Hematopoietic multipotent progenitor cell treated with erythropoietin and hydrocortisone succinate and interleukin-3 and kit ligand, for 17 days (in vitro differentiated cells): ENCODE results near the gene NBAS.
"Not testable (repeated sequence)": the region's sequence is repeated elsewhere in the genome, so short reads cannot be mapped to it uniquely, and the experiment has no call there.

Experiments
- DNase-seq: peaks from one replicate; pipeline ENCODE4 v3.0.0-alpha.2; 2015; ENCODE audit warnings: low spot score

The NBAS gene

DNA sequence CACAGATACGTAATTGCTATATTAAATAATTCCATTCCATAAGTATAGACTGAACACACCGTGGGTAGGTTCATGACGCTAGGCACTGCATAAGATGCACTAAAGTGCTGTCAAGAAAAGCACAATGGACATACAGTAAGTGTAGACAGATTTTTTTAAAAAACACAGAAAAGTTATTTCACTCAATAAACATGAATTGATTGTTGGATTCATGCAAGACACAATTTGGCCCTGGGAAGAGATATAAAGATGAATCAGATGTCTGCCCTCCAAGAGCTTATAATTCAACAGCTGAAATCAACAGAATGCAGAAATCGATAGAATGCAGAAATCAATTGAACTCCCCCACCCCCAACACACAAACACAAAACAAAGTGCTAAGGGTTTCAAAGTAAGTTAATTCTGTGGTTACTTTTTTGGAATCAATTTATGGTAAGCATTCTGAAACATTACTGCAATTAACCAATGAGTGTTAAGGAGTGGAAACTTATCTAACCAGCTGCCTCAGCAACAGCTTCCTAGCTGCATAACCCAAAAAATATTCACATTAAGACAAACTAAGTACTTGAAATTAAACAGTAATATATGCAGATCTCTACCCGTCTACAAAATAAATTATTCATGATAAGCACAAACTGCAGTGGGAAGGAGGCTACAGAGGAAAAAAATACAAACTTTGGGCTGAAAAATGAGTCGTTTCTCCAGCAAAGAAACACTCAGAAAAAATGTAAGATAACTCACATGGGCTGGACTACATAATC, 1.6 kb downstream of the NBAS start:
- peak; percentile 55 for DNase-seq

DNA sequence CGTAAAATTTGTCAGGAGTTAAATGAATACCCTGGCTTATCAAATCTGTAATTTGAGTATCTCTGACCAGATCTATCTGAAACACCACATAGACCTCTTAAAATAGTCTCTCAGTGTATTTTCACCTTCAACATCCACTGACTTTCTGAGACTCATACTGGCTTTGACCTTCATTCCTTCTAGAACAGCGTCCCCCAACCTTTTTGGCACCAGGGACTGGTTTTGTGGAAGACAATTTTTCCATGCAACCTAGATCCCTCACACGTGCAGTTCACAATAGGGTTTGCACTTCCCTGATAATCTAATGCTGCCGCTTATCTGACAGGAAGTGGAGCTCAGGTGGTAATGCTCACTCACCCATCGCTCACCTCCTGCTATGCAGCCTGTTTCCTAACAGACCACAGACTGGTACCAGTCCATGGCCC, 3.2 kb downstream of the NBAS start:
- DNase-seq, result peak; percentile 52

DNA sequence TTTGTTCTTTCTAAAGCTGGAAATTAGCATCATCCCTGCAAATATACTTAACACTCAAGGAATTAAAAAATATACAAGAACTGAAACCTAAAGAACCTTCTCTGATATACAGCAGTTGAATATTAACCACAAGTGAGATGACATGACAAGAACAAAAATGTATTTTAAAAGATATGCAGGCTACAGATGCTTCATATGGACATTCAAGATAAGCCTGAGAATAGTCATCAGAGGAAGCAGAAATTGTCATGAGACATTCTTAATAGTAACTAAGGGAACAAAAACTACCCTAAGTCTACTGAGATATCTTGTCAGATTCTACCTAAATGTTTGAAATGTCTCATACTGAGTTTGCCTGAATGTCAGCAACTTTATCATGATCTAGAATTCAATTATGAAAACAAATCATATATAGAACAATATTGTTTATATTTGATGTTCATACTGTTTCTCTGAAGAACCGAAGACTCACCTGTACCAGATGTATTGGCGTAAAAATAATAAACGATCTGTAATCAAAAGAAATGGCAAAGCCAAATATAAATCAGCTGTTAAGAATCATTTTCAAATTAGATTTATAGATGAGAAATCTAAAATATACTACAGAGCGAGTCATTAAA, 4.7 kb downstream of the NBAS start:
- peak; percentile 73 for DNase-seq

DNA sequence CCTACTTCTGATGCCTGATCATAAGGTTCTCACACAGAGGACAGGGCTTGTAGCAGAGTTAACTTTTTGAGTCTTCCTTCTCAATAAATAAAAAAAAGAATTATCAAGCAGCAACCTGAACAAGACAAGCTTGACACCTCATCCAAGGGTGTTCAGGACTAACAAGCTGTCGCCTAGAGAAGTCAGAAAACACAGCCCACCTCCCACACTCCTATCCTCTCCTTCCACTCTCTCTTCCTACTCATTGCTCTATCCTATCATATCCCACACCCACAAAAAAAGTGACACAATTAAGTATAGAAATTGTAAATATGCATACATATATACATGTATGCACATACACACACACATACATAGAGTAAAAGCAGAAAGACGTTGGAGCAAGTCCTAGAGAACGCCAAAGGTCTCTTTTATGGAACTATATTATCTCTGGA, 5.4 kb downstream of the NBAS start:
- peak; percentile 65 for DNase-seq

GRCh38 chr2:15554525-15555218, 6.5 kb downstream of the NBAS start:
- peak; percentile 71 for DNase-seq

GRCh38 chr2:15553951-15554350, 7.2 kb downstream of the NBAS start:
- DNase-seq, result peak; percentile 44

DNA sequence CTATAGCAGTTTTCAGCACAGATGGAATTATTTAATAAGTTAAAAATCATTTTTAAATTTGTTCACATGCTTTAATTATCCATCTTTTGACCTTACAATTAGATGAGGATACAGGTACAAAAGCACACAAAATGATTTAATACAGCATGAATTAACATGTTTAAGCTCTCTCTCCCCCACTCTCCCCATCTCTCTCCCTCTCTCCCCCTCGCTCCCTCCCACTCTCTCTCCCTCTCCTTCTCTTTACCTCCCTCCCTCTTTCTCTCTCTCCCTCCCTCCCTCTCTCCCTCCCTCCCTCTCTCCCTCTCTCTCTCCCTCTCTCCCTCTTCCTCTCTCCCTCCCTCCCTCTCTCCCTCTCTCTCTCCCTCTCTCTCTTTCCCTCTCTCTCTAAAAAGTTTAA, 7.6 kb downstream of the NBAS start:
- no peak for DNase-seq

GRCh38 chr2:15548974-15549373, 12.2 kb downstream of the NBAS start:
- DNase-seq, result no peak

DNA sequence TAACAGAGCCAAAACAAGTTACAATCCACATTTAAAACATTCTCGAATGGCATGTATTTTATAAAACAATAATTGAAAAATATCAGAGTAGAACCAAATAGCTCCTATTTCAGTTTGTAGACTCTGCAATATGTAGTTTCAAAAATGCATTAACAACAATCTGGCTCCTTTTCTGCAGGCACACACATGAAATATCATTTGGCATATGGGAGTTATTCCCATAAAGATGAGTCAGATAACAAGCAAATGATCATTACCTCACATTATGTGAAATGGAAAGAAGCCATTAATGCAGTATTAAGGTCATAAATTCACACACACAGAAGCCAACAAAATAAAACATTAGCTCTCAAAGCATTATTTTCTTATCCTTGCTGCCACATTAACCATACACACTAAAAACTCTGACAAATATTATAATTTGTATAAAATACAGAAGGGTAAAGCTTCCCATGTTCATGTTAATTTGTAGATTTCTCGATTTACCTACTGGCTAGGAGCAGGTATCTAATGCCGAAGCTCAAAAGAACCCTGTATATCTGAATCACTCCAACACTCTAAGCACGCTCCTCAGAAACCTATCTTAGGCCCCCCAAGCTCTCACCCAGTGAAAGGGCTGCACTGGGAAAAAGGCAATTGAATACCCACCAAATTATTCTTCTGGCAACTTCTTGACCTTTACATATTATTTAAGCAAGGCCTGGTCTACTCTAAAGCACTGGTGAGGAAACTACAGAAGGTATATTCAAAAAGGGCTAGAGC, 13.8 kb downstream of the NBAS start:
- DNase-seq, result no peak

DNA sequence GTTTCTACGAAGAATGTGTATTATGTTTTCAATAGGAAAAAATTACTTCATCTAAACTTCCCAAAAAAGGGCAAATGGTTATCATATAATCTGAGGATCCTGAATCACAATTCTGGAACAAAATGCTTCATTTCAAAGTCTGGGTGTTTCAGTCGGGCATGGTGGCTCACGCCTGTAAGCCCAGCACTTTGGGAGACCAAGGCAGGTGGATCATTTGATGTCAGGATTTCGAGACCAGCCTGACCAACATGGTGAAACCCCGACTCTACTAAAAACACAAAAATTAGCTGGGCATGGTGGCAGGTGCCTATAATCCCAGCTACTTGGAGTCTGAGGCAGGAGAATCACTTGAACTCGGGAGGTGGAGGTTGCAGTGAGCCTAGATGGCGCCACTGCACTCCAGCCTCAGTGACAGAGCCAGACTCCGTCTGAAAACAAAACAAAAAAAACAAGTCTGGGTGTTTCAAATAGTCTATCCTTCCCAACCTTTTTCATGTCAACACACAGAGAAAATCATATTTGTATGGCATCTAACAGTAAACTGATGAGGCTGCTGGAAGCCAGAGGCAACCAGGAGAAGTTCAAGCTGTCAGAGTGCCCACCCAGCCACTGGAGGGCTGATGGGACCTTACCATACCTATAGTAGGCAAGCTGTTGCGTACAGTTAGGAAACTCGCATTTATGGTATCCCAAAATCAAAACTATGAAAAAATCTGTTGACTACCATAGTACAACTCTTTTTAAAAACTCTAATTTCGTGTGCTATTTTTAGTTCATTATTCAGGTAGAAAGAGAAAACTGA, 14.6 kb downstream of the NBAS start:
- DNase-seq, result peak; percentile 62

- DNase-seq, result no peak
Observed at GRCh38 chr2:15544227-15544626, 16.9 kb downstream of the NBAS start.

DNA sequence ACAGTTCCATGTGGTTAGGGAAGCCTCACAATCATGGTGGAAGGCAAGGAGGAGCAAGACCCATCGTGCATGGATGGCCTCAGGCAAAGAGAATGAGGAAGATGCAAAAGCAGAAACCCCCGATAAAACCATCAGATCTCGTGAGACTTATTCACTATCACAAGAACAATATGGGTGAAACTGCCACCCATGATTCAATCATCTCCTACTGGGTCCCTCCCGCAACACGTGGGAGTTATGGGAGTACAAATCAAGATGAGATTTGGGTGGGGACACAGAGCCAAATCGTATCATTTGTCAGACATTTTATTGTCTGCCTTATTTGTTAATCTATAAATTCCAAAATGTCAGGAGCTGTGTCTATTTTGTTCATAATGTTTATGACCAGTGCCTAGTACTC, 17.6 kb downstream of the NBAS start:
- DNase-seq, result no peak

DNA sequence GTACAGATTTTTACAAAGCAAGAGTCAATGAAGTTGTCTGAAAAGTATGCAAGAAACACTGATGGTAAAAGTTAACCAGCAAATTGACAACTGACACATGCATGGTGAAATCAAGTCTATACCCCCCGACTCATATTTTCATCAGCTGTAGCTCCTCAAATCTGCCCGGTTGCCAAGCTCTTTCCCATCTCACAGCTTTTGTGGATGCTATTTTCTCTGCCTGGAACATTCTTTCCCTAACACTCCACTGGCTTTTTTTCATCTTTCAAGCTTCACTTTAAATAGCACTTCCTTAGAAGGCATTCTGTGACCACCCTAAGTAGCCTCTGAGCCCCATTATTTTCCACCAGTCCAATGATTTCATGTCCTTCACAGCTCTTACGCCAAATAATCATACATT, 18.1 kb downstream of the NBAS start:
- no peak for DNase-seq

DNA sequence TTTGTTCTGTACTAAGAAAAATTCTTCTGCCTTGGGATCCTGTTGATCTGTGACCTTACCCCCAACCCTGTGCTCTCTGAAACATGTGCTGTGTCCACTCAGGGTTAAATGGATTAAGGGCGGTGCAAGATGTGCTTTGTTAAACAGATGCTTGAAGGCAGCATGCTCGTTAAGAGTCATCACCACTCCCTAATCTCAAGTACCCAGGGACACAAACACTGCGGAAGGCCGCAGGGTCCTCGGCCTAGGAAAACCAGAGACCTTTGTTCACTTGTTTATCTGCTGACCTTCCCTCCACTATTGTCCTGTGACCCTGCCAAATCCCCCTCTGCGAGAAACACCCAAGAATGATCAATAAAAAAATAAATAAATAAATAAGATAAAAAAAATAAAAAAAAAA, 18.9 kb downstream of the NBAS start:
- DNase-seq, result not testable (repeated sequence)

- DNase-seq, result not testable (repeated sequence)
Observed at GRCh38 chr2:15540523-15540922, 20.6 kb downstream of the NBAS start.

DNA sequence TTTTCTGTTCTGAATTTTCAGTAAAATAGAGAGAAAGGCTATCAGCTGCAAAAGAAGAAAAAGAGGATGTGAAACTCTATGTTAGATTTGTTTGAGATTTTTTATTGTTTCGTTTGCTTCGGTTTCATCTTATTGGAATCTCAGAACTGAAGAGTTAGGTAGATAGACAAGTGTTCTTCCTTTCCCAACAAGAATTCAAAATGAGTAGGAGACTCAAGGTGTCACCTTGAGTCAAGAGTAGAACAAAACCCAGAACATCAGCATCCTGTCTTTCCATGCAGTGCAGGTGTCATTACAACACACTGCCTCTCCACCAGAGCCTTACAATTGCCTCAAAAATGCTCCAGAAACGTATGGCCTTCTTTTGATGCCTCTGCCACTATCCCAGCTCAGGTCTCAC, 21.1 kb downstream of the NBAS start:
- DNase-seq, result no peak

DNA sequence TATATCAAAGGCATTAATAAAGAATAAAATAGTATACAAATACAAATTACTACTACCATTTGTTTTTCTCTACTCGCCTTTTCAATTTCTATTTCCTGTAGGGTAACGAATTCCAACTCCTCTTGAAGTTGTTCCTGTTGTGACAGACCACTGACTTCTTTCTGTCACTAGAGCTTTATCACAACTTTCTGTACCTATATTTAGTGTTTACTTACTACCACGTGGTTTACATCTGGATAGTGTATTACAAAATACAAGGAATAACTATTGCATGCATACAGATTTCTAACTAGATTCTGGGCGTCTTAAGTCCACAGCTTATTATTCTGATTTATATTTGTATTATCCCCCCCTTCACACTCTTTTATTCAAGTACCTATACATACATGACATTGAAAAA, 22.3 kb downstream of the NBAS start:
- no peak for DNase-seq

- DNase-seq, result no peak
Observed at GRCh38 chr2:15533860-15534480, 27.2 kb downstream of the NBAS start.

DNA sequence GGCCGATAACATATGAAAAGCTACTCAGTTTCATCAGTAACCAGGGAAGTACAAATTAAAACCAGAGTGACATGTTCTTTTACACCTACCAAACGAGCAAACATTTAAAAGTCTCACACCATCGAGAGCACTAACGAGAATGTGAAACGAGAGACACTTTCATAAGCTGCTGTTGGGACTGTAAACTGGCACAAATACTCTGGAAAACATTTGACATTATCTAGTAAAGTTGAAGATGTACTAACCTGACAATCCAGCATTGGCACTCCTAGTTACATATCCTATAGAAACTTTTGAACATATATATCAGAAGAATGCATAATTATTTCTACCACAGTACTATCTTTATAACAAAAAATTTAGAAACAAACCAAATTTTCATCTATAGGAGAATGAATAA, 28.1 kb downstream of the NBAS start:
- DNase-seq, result no peak

- no peak for DNase-seq
Observed at GRCh38 chr2:15531095-15531854, 29.9 kb downstream of the NBAS start.
